DLD1 (cell line): ENCODE measurements around the gene NOL4L.

Experiments used
- in situ Hi-C: cut with HindIII; loops from 2 replicates; pipeline ENCODE4 v1.10.0; 2017; ENCODE audit warnings: low sequenced_read_pairs

NOL4L gene

DNA sequence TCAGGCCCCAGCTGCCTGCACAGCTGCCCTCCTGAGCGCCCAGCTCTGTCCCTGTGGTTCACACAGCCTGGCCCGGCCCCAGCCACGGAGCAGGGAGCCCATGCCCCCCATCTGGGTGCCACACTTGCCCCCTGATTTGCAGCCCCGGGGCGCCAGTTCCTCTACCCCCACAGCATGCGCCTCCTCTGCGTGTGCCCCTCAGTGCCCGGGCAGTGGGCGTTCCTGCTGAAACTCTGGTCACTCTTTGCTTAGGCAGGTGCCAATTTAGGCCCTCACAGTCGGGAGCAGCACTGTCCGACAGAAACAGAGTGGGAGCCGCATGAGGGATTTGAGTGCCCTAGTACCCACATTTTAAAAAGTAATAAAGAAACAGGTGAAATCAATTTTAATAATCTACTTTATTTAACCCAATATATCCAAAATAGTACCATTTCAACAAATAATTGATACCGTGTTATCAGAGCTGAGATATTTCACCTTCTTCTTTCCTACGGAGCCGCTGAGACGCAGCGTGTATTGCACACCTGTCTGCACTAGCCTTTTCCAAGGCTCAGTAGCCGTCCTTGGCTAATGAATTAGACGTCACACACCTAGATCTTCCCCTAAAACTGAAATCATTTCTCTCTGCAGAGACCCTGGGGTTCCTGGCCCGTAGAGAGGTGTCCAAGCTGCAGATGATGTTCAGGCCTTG is 120.6 kb downstream of the NOL4L start:
- in situ Hi-C loops, result no loop called here

DNA sequence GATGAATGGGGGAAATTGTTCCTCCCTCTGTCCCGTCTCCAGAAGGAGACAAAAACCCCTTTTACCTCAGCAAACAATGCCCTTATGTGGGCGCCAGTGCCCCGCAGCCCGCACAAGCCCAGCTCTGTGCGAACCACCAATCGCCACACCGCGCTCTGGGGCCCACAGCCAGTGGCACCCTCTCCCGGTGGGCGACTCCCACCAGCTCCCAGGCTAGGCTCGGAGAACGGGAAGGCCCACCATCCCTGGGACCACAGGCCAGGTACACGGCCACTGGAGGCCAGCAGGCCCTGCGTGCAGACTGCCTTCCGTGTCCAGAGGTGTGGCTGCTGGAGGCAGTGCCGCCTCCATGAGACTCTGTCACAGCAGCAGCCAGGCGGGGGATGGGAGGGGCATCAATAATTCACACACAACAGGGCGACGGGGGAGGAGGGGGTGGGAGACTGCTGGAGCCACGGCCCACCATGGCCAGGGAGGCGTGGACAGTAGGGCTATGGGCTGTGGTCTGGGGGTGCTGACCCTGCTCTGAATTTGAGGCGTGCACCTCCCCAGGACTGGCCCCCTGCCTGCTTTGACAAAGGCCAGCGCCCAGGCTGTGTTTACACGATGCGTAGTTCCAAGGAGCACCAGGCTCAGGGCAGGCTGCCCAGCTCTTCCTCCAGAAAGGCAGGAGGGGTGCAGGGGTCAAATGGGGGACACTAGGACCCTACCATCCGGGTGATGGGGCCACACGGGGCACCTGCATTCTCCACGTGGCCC is 121.3 kb downstream of the NOL4L start:
- in situ Hi-C loops, result no loop called here

DNA sequence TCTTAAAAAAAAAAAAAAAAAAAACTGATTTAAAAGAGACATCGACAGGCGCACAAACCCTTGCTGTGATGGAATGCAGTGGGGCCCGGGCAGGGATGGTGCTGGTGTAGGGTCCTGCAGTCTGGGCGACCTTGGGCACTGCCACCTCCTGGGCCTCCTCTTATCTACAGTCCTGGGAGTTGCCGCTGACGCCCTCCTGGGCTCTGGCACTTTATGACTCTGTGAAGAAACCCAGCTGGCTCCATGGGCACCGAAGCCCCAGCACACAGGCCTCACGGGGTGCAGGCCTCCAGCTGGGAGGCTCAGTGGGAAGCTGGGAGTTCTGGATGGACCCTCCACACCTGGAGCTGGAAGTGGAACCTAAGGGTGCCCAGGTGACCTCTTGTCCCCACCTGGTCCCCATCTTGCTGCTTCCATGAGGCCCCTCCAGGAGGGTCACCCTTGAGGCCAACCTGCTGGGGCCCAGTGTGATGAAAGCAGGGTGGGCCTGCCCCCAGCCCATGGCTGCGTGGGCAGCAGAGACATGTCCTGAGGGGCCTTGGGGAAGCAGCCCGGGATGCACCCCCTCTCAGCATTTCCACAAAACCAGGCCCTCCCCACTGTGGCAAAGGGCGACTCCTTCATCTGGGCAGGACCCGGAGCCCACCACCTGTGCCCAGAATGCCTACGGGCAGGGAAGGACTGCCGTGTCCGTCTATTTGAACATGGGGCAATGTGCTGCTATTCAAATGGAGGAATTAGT is 122.1 kb downstream of the NOL4L start:
- in situ Hi-C loops, result no loop called here

DNA sequence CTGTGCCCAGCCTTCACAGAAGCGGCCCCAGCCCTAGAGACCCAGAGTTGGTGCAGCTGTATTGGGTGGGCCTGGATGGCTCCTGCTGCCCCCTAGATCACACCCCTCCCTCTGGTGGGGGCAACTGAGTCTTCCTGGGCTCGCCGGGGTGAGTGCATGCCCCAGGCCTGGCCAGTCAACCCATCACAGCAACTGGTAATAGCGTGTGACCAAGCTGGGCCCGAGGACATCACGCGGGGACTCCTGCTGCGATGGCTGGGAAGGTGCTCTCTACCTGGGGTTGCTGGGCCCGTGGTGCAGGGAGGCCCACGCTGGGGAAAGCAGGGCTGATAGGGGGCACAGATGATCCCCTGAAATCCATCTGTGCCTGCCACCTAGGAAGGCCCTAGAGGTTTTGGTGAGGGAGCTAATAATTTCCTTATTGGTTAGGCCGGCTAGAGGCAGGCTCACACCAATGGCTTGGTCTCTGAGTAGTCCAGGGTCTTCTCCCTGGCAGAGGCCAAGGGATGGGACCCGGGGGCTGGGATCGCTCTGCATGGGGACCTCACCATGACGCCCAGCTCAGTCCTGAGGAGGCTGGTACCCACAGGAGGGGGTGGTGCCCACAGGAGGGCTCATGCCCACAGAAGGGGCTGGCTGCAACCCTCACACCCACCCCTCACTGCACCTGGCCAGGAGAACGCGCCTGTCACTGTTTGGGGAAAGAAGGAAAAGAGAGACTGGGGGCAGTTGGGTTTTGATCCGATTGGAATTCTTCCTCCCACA is 123.1 kb downstream of the NOL4L start:
- in situ Hi-C loops, result no loop called here

DNA sequence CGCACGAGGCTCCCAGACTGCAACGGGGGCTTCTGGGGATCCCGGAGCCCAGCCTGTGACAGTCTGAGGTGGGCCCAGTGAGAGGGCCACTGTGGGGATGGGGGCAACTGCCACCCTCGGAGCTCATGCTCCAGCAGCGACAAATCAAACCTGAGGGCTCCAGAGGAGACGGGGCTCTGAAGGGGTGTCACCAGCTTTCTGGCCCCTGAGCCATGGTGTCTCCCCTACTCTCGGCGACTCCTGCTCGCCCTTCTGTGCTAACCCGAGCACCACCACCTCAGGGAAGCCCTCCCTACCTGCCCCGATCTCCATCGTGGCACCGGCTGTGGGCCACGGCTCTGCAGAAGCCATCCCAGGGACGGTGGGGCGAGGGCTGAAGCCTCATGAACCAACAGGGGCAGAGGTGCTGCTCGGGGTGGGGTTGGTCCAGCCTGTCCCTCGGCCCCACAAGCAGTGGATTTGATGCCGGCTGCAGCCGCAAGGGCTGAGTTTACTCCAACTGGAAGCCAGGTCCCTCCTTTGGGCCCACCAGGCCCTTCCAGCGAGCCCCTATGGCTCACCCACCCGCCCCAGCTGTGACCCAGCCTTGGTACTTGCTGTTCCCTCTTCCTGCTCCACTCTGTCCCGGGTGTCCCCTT is 124.3 kb downstream of the NOL4L start:
- in situ Hi-C loops, result no loop called here

DNA sequence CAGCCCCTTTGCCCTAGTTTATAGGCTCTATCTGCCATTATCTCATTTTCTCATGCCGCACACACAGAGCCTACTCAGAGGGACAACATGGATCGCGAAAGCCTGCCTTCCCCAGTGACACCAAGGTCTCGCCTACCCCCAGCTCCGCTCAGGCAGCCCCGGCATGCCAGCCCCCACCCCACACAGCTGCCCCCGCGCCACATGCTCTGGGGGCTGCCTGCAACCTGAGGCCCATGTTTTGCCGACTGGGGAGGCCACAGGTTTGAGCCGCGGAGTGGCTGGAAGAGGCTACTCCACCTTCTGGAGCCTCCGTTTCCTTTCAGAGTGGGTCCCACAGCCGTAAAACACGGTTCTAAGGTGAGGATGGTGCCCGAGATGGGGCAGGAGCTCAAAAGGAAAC is 124.9 kb downstream of the NOL4L start:
- in situ Hi-C loops, result no loop called here

DNA sequence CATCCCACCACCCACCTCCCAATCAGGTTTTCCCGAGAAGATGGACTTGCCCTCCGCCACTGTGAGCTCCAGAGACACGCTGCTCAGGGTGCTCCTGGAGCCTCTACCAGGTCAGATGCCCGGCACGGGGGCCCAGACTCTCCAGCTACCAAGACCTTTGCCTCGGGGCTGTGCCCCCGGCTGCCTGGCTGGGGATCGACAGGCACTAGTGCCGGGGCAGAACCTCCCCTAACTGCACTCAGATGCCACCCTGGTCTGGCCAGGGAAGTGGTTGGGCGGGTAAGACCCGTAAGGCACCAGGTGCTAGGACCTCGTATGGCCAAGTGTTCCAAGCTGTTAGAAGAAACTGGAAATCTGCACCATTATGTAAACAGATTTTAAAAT is 126.3 kb downstream of the NOL4L start:
- in situ Hi-C loops, result no loop called here

DNA sequence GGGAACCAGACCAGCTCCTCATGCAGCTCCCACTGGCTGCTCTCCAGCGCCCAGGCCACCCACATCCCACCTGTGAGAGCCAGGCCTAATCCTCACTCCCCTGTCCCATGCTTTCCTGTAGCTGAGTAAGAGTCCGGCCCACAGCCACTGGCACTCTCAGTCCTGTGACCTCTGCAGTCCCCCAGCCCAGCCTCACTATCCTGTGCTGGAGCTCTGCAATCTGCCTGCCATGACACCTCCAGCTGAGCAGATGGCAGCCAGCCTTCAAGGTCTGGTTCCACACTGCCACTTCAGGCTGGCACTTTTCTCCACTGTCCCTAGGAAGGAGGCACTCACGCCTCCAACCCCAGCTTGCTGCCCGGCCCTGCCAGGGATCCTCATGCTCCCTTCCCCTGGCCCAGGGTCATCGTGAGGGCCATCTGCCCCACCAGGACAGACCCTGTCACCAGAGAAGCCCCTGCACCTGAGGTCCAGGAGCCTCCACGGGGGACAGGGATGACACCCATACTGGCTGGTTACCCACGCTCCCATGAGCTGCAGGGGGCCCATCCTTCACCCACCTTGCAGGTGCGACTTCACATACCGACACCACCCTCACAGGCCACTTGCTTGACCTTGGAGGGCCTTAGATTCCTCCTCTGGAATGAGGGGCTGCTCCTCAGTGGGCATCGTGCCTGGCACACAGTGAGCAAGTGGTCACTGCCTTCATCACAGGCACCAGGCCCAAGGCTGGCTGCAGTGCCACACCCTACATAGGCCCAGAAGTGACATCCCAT is 126.9 kb downstream of the NOL4L start:
- in situ Hi-C loops, result no loop called here

DNA sequence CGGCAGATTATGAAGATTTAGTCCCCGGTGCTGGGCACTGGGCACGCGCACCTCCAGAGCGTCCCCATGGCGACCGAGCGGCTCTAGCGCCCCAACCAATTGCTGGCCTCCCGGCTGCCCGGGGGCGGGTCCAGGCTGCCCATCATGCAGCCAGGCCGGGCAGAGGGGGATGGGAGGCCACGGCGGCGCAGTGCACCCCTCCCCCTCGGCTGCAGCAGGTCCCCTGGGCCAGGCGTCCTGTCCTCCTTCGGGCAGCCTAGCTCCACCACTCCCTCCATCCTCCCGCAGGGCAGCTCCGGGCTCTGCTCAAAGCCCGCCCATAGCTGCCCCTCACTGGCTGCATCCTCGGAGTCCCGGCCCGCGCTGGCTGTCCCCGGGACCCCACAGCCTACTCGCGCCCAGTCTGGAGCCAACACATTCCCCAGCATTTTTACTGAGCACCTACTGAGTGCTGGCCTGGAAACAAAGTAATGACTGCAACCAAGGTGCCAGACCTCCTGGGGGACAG is 127.6 kb downstream of the NOL4L start:
- in situ Hi-C loops, result no loop called here

DNA sequence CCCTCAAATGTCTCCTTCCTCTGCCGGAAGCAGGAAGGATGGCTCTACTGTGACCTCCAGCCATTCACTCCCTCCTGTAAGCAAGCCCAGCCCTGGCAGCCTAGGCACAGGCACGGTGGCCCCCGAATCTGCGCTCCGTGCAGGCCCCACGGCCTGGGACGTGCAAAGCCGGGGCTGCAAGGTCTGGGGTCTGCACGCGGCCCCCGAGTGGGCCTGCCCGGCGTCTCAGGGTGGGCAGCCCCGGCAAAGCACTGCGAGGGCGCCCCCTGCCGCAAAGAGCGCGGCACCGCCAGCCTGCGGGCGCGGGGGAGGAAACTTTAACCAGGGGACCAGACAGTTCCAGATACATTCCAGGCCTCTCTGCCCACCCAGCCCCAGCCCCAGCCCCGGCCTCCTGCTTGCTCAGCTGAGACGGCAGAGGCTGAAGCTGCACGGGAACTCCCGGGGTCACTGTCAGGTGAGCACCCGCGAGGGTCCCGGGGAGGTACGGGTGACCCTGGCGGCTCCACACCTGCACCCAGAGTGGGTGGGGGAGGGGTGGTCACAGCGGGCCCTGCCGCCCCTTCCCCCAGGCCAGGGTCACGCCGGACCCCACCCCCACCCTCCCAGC is 128.2 kb downstream of the NOL4L start:
- in situ Hi-C loops, result no loop called here

DNA sequence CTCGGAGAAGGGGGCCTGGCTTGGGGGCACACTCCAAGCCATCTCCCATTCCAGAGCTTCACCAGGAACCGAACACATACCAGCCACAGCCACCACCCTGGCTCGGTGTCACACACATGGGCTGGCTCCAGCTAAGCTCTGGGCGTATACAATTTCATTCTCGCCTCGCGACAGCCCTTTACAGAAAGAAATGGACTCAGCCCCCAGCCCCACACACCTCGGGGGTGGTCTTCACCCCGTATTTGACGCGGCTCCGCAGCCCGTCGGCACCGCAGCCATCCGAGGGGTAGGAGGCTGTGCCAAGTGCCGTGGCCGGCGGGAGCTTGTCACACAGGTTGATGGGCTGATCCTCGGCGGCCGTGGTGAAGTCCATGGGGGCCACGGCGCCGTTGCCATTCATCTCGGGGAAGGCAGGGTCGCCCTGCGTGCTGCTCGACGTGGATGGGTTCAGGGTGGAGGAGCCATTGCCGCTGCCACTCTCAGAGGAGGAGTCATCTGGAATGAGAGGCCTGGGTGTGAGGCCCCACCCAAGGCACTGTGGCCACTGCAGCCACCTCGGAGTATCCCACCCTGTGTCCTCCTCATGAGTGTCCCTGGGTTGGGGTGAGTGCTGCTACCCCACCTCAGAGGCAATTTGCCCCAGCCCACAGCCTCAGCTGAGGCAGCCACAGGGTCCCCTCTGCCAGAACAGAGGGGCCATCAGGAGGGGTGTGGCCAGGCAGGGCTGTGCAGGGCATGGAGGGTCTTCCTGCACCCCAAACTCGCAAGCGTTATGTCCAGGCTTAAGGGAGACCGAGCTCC is 129.0 kb downstream of the NOL4L start:
- in situ Hi-C loops, result no loop called here

DNA sequence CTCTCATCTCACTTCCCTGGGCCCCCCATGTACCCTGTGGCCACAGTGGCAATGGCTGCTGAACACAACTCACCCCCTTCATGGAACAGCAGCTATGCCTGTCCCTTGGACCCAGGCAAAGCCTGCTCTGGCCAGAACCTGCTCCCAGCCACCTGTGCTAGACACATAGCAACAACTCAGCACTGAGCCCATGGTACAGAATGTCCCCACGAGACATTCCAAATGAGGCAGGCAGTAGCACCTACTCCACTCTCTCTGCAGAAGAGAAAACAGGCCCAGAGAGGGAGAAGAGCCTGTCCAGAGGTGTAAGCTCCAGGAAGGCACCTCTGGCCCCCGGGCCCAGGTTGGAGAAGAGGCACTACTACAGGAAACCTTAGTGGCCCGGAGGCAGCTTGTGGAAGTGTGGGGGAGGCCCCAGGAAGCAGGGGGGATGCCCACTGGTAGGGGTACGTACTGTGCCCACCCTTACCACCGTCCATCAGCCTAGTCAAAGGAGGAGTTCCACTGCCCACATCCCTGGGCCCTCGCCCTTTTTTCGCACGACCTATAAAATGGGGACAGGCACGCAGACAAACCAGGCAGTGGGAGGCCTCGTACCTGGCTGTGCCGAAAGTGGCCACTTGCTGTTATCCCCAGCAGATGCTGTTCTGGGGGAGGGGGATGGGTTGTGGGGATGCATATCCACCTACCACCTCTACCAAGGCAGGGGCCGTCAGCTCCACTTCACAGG is 129.8 kb downstream of the NOL4L start:
- in situ Hi-C loops, result no loop called here

DNA sequence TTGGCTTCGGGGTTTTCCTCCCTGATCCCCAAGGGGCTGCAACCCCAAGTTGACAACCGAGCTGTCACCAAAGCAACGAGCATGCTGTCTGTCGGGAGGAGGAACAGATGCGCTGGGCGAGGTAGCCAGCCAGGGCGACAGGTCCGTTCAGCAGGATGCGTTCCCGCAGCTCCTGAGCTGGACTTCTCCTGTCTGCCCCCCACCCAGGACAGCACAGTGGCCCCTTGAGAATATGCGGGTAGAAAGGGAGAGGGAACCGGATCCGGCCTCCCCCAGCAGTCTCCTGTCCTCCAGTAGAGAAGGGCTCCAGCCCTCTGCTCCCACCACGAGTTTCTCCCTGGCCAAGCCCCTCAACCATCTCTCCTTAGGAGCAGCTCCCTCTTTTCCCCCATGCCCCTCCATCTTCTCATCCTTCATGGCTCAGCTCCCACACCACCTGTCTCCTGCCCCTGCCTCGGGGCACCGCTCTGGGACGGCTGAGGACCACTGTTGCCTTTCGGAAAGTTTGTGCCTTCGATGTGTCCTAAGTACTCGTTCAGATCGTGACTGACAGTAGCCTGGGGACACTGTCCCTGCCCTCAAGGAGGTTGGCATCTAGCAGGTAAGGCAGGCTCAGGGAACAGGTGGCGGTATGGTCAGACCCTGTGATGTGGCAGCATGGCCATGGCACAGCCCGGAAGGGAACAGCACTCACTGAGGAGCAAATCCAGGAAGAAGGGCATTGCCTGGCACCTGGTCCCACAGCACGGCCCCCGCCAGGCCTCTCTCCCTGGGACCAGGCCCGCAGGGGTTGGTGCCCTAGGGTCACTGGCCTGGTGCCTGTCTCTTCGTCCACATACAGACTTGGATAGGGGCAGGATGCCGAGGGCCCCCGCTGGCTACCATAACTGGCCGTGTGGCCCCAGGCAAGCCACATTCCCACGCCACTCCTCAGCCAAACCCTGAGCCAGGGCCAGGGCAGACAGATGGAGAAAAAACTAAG is 130.7 kb downstream of the NOL4L start:
- in situ Hi-C loops, result no loop called here

DNA sequence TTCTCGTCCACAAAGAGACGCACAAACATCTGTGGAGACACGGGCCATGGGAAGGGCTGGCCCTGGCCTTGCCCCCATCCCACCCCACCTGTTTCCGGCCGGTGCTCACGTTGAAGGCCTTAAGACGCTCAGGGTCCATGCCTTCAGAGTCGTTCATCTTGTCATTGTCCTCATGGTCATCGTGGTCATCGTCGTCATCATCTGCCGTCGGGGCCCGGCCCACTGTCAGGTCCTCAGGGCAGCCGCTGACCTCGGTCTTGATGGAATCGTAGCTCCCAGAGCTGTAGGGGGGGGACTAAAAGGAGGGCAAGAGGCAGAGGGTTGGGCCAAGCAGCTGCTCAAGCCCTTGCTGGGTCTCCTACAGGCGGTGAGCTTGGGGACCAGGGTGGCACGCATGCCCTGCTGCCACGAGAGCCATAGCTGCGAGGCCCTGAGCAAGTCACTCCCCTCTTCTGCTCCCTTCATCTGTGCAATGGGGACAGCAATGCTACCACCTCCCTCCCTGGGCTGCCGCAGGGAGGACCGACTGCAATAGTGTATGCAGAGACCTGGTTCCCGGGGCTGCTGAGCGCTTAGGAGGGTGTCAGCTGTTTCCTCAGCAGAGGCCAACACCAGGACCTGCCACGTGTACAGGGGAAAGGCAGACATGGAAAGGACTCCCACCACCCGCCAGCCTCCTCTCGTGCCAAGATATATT is 131.5 kb downstream of the NOL4L start:
- in situ Hi-C loops, result no loop called here

DNA sequence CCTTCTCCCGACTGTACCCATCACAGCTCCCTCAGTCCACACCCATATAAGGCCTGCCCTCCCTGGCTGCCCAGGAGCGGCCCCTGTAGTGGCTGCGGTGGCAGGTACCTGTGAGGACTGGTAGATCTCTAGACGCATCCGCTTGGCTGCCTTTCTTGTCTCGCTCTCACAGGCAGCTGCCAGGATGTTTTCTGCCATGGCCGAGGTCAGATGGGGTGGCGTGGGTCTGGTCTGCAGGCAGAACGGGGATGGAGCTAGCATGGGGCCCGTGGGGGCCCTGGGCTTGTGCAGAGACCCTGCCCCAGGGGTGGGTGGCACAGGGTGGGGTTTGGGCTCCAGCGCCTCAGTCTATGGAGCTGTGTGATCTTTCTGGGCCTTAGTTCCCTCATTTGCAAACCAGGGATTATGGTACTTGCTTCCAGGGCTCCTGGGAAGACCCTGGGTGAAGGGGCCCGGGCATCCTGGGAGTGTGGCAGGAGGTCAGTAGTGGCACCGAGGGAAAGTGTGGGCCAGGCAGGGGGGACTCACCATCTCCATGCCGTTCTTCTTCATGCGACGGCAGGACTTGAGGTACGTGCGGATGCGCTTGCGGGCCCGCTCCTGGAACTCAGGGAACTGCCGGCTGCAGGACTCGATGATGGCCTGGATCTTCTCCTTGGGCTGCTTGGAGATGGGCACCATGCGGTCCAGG is 132.2 kb downstream of the NOL4L start:
- in situ Hi-C loops, result no loop called here
